ENCODE results near the gene PRAMEF20.

DNA sequence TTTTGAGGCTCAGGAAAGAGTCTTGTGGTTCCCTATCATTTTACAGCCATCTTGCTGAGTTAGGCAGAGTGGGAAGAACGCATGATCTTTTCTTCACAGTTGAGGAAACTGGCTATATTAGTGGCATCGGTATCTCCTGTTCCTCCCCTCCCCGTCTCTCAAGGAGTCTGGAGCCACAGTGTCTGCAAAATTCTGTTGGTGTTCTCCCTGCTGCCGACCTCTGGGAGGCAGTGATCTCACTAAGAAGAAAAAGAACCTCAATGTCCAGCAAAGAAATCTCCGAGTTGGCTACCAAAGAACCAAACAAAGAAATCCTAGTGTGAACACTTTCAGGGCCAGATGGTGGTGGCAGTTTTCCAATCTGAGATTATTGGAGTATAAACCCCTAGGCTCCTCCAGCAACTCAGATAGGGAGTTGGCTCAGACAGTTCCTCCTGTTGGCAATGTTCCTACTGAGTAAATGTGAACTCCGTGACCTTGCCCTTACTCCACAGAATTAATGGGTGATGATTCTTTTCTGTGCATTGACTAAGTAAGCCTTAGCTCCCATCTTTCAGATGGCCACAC is 41.2 kb downstream of the PRAMEF20 start:
- TF ChIP-seq, protein P1, sequence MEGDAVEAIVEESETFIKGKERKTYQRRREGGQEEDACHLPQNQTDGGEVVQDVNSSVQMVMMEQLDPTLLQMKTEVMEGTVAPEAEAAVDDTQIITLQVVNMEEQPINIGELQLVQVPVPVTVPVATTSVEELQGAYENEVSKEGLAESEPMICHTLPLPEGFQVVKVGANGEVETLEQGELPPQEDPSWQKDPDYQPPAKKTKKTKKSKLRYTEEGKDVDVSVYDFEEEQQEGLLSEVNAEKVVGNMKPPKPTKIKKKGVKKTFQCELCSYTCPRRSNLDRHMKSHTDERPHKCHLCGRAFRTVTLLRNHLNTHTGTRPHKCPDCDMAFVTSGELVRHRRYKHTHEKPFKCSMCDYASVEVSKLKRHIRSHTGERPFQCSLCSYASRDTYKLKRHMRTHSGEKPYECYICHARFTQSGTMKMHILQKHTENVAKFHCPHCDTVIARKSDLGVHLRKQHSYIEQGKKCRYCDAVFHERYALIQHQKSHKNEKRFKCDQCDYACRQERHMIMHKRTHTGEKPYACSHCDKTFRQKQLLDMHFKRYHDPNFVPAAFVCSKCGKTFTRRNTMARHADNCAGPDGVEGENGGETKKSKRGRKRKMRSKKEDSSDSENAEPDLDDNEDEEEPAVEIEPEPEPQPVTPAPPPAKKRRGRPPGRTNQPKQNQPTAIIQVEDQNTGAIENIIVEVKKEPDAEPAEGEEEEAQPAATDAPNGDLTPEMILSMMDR (IDR thresholded peaks at IDR 0.05 in 8 of 11, conservative IDR thresholded peaks at IDR 0.05 in 3 of 11) = no peak
- TF ChIP-seq POLR2AphosphoS5 (IDR thresholded peaks at IDR 0.05) (no peak), POLR2A (IDR thresholded peaks at IDR 0.05) (no peak)

All from spleen (tissue), 7 donors.